ENCODE results near the gene LRRC15. TPM values are rescaled to one million over a fixed set of nuclear protein-coding genes. Genes with fewer than 3 reads are reported as not detected.

The LRRC15 gene
- total and polyA plus RNA-seq, 8 donors: 0.03 to 6.2 (median 0.16) TPM

- Histone ChIP-seq H3K27me3 (peaks cover 0 to 27% of the 10 kb centered on the region in 2 donors), H3K4me3 (no peak overlapping the region), H3K9me3 (no peaks in the 10 kb centered on the region), H3K36me3 (no peaks in the 10 kb centered on the region), H3K27ac (no peak overlapping the region), H3K4me1 (peaks cover 0 to 6% of the 10 kb centered on the region in 2 donors)
- no peak for TF ChIP-seq CTCF (IDR thresholded peaks at IDR 0.05)
- ATAC-seq: no peak
- intact Hi-C loops (cut with DNase I): loop anchor here in 1 of 2 donors (10.0 kb wide), 1 partner anchor 553 kb away; no protein-coding TSS in a partner anchor
- DNase-seq: no peak
Observed at GRCh38 chr3:194327218-194328052, 42.1 kb downstream of the LRRC15 start.

- no peak for TF ChIP-seq CTCF (IDR thresholded peaks at IDR 0.05)
- no peak overlapping the region for H3K4me3 ChIP-seq
- intact Hi-C loops (cut with DNase I): loop anchor here in 1 of 2 donors (10.0 kb wide), 1 partner anchor 552 kb away; no protein-coding TSS in a partner anchor
- no peak overlapping the region for H3K27ac ChIP-seq
- H3K4me1 ChIP-seq: peaks cover 0 to 6% of the 10 kb centered on the region in 2 donors
- peaks cover 0 to 26% of the 10 kb centered on the region in 2 donors for H3K27me3 ChIP-seq
- ATAC-seq (no peak), DNase-seq (no peak)
- H3K36me3 ChIP-seq: no peaks in the 10 kb centered on the region
- H3K9me3 ChIP-seq: no peaks in the 10 kb centered on the region
Observed at GRCh38 chr3:194326968-194327217, 42.6 kb downstream of the LRRC15 start.

GRCh38 chr3:194326192-194326967, 43.2 kb downstream of the LRRC15 start:
- H3K27ac ChIP-seq: no peak overlapping the region
- no peak for ATAC-seq
- H3K27me3 ChIP-seq: peaks cover 0 to 21% of the 10 kb centered on the region in 2 donors
- H3K9me3 ChIP-seq: no peaks in the 10 kb centered on the region
- TF ChIP-seq CTCF (IDR thresholded peaks at IDR 0.05): no peak
- H3K4me1 ChIP-seq: peaks cover 0 to 6% of the 10 kb centered on the region in 2 donors
- no peaks in the 10 kb centered on the region for H3K36me3 ChIP-seq
- DNase-seq: no peak
- intact Hi-C loops (cut with DNase I): loop anchor here in 1 of 2 donors (10.0 kb wide), 1 partner anchor 552 kb away; no protein-coding TSS in a partner anchor
- no peak overlapping the region for H3K4me3 ChIP-seq

GRCh38 chr3:194325424-194326153, 44.0 kb downstream of the LRRC15 start:
- peaks cover 0 to 21% of the 10 kb centered on the region in 2 donors for H3K27me3 ChIP-seq
- no peak for ATAC-seq
- H3K9me3 ChIP-seq: no peaks in the 10 kb centered on the region
- intact Hi-C loops (cut with DNase I): loop anchor here in 1 of 2 donors (10.0 kb wide), 1 partner anchor 551 kb away; no protein-coding TSS in a partner anchor
- TF ChIP-seq CTCF (IDR thresholded peaks at IDR 0.05): no peak
- no peak for DNase-seq
- no peaks in the 10 kb centered on the region for H3K36me3 ChIP-seq
- H3K4me3 ChIP-seq: no peak overlapping the region
- no peak overlapping the region for H3K27ac ChIP-seq
- H3K4me1 ChIP-seq: peaks cover 0 to 6% of the 10 kb centered on the region in 2 donors
